Skeletal muscle tissue (tissue), 4 donors: ENCODE results near the gene WDR3. TPM values are rescaled to one million over a fixed set of nuclear protein-coding genes. Genes with fewer than 3 reads are reported as not detected.
"Not testable (repeated sequence)": the region's sequence is repeated elsewhere in the genome, so short reads cannot be mapped to it uniquely, and the experiment has no call there.

ENCODE experiments used
- H3K27ac ChIP-seq: one replicate; pipeline ENCODE4 v1.7.0; 2013; ENCODE audit warnings: mild to moderate bottlenecking, low read depth, low read length, inconsistent platforms
- H3K27me3 ChIP-seq, 3 donors: one replicate each; pipeline ENCODE4 v1.7.0; 2013; ENCODE audit warnings: low read length in 3 of 3; ENCODE audit not compliant: control insufficient read depth in 3 of 3, insufficient read depth in 3 of 3
- H3K36me3 ChIP-seq, 3 donors: one replicate each; pipeline ENCODE4 v1.7.0; 2013; ENCODE audit warnings: low read length in 3 of 3; ENCODE audit not compliant: control insufficient read depth in 3 of 3, insufficient read depth in 3 of 3
- H3K4me1 ChIP-seq, 3 donors: one replicate each; pipeline ENCODE4 v1.7.0; 2013; ENCODE audit warnings: low read length in 3 of 3, mild to moderate bottlenecking in 3 of 3; ENCODE audit not compliant: control insufficient read depth in 3 of 3, insufficient read depth in 3 of 3
- H3K4me3 ChIP-seq, 3 donors: one replicate each; pipeline ENCODE4 v1.7.0; 2013; ENCODE audit warnings: low read length in 3 of 3
- H3K9ac ChIP-seq, 3 donors: one replicate each; pipeline ENCODE4 v1.7.0; 2013; ENCODE audit warnings: low read length in 3 of 3, mild to moderate bottlenecking in 3 of 3, moderate library complexity in 2 of 3, low read depth in 1 of 3
- H3K9me3 ChIP-seq, 3 donors: one replicate each; pipeline ENCODE4 v1.7.0; 2013; ENCODE audit warnings: low read length in 3 of 3; ENCODE audit not compliant: control insufficient read depth in 3 of 3
- total RNA-seq: library from RNA; depleted of rRNA; stranded (reverse); fragments of >200 nt; gene quantifications from one replicate; pipeline ENCODE4 v1.2.3, GENCODE V29; 2014
- donor health status: Osteomylitis.

Gene WDR3
- total RNA-seq, 1 donor from 2014 or later = 14.1 TPM

GRCh38 chr1:117902944-117903343 is 26.6 kb upstream of the WDR3 start:
- Histone ChIP-seq H3K27ac (no peak overlapping the region), H3K4me1 (no peaks in the 10 kb centered on the region), H3K9me3 (no peaks in the 10 kb centered on the region), H3K9ac (no peak overlapping the region), H3K36me3 (peaks cover 19 to 60% (median 54%) of the 10 kb centered on the region in 3 donors), H3K27me3 (no peaks in the 10 kb centered on the region), H3K4me3 (no peak overlapping the region)

GRCh38 chr1:117904485-117904884 is 25.1 kb upstream of the WDR3 start:
- no peaks in the 10 kb centered on the region for H3K4me1 ChIP-seq
- no peaks in the 10 kb centered on the region for H3K9me3 ChIP-seq
- H3K9ac ChIP-seq = no peak overlapping the region
- H3K36me3 ChIP-seq = peaks cover 9 to 54% (median 40%) of the 10 kb centered on the region in 3 donors
- no peaks in the 10 kb centered on the region for H3K27me3 ChIP-seq
- no peak overlapping the region for H3K4me3 ChIP-seq
- H3K27ac ChIP-seq = no peak overlapping the region

GRCh38 chr1:117905019-117905418 is 24.5 kb upstream of the WDR3 start:
- Histone ChIP-seq H3K27ac (no peak overlapping the region), H3K27me3 (no peaks in the 10 kb centered on the region), H3K4me3 (no peak overlapping the region), H3K9ac (no peak overlapping the region), H3K9me3 (no peaks in the 10 kb centered on the region), H3K4me1 (no peaks in the 10 kb centered on the region), H3K36me3 (peaks cover 9 to 58% (median 43%) of the 10 kb centered on the region in 3 donors)

- H3K9ac ChIP-seq = no peak overlapping the region
- H3K27ac ChIP-seq = no peak overlapping the region
- no peaks in the 10 kb centered on the region for H3K9me3 ChIP-seq
- H3K27me3 ChIP-seq = no peaks in the 10 kb centered on the region
- H3K4me3 ChIP-seq = no peak overlapping the region
- H3K4me1 ChIP-seq = no peaks in the 10 kb centered on the region
- H3K36me3 ChIP-seq = peaks cover 14 to 63% (median 55%) of the 10 kb centered on the region in 3 donors
Observed at GRCh38 chr1:117911051-117911450, 18.5 kb upstream of the WDR3 start.

GRCh38 chr1:117919376-117919775 is 10.2 kb upstream of the WDR3 start:
- no peaks in the 10 kb centered on the region for H3K27me3 ChIP-seq
- H3K36me3 ChIP-seq = peaks cover 8 to 36% (median 26%) of the 10 kb centered on the region in 3 donors
- H3K9me3 ChIP-seq = no peaks in the 10 kb centered on the region
- no peak overlapping the region for H3K9ac ChIP-seq
- no peak overlapping the region for H3K27ac ChIP-seq
- H3K4me3 ChIP-seq = no peak overlapping the region
- H3K4me1 ChIP-seq = no peaks in the 10 kb centered on the region

- Histone ChIP-seq H3K27ac (no peak overlapping the region), H3K9me3 (no peaks in the 10 kb centered on the region), H3K4me3 (no peak overlapping the region), H3K9ac (no peak overlapping the region), H3K4me1 (peaks cover 0 to 3% (median 0%) of the 10 kb centered on the region in 3 donors), H3K27me3 (no peaks in the 10 kb centered on the region), H3K36me3 (peaks cover 0 to 19% (median 12%) of the 10 kb centered on the region in 3 donors)
Observed at GRCh38 chr1:117921991-117922390, 7.5 kb upstream of the WDR3 start.

GRCh38 chr1:117922717-117923116 is 6.8 kb upstream of the WDR3 start:
- H3K27me3 ChIP-seq, H3K4me3 ChIP-seq, H3K27ac ChIP-seq, H3K9ac ChIP-seq, H3K4me1 ChIP-seq, H3K9me3 ChIP-seq: not testable (repeated sequence)
- H3K36me3 ChIP-seq = peaks cover 0 to 13% (median 7%) of the 10 kb centered on the region in 3 donors

- no peaks in the 10 kb centered on the region for H3K36me3 ChIP-seq
- no peak overlapping the region for H3K27ac ChIP-seq
- H3K9me3 ChIP-seq = no peaks in the 10 kb centered on the region
- no peak overlapping the region for H3K4me3 ChIP-seq
- peaks cover 12 to 26% (median 22%) of the 10 kb centered on the region in 3 donors for H3K4me1 ChIP-seq
- H3K27me3 ChIP-seq = no peaks in the 10 kb centered on the region
- no peak overlapping the region for H3K9ac ChIP-seq
Observed at GRCh38 chr1:117925981-117926380, 3.6 kb upstream of the WDR3 start.

GRCh38 chr1:117928881-117929342 is 627 bp upstream of the WDR3 start:
- Histone ChIP-seq H3K9me3 (no peaks in the 10 kb centered on the region), H3K9ac (peak overlapping the region; percentile 83 to 91 (median 88)), H3K36me3 (no peaks in the 10 kb centered on the region), H3K27ac (peak overlapping the region; percentile 89), H3K4me1 (peaks cover 17 to 37% (median 22%) of the 10 kb centered on the region in 3 donors), H3K4me3 (peak overlapping the region; percentile 98 to 99 (median 98)), H3K27me3 (no peaks in the 10 kb centered on the region)

GRCh38 chr1:117930173-117930447 is 571 bp downstream of the WDR3 start:
- H3K27me3 ChIP-seq = no peaks in the 10 kb centered on the region
- no peak overlapping the region for H3K27ac ChIP-seq
- no peaks in the 10 kb centered on the region for H3K9me3 ChIP-seq
- H3K36me3 ChIP-seq = peaks cover 0 to 8% (median 3%) of the 10 kb centered on the region in 3 donors
- peak overlapping the region; percentile 83 to 91 (median 89) for H3K9ac ChIP-seq
- H3K4me3 ChIP-seq = peak overlapping the region; percentile 98 to 99 (median 98)
- peaks cover 17 to 37% (median 22%) of the 10 kb centered on the region in 3 donors for H3K4me1 ChIP-seq
